AG04450 (cell line): ENCODE data around the gene SPRR2D. TPM values are rescaled to one million over a fixed set of nuclear protein-coding genes. Genes with fewer than 3 reads are reported as not detected.
"Not testable (repeated sequence)": the region's sequence is repeated elsewhere in the genome, so short reads cannot be mapped to it uniquely, and the experiment has no call there.

Experiments used
- CTCF ChIA-PET: fragments of 300-600, 350-600 bp; formaldehyde crosslinking; extraction: SDS; loops from one replicate; lab custom pipeline; 2022; ENCODE audit warnings: antibody characterized with exemption, inconsistent platforms; lab: Charles Lee
- POLR2A ChIA-PET: fragments of 350-600 bp; formaldehyde crosslinking; extraction: SDS; loops from one replicate; lab custom pipeline; 2021; ENCODE audit warnings: antibody characterized with exemption, inconsistent platforms; lab: Yijun Ruan, JAX
- DNase-seq: peaks from one replicate; pipeline ENCODE4 v3.0.0-alpha.2; 2011; ENCODE audit warnings: low read depth, low spot score
- H3K27ac ChIP-seq: one replicate; pipeline ENCODE4 v1.5.1; 2012; ENCODE audit warnings: low read depth, low read length, control low read depth
- H3K27me3 ChIP-seq: one replicate; pipeline ENCODE4 v1.6.0; 2012; ENCODE audit warnings: low read length; ENCODE audit not compliant: control insufficient read depth, insufficient read depth
- H3K4me3 ChIP-seq: 2 replicates; pipeline ENCODE4 v1.5.1; 2011; ENCODE audit warnings: mild to moderate bottlenecking, low read depth, low read length, control low read depth
- H3K9me3 ChIP-seq: 2 replicates; pipeline ENCODE4 v1.5.1; 2012; ENCODE audit warnings: low read length; ENCODE audit not compliant: control insufficient read depth, insufficient read depth
- polyA plus RNA-seq: library from polyadenylated mRNA; depleted of rRNA; stranded (reverse); fragments of >200 nt; gene quantifications from 2 replicates; pipeline ENCODE4 v1.2.3, GENCODE V29; 2011
- TF ChIP-seq, protein P1 (sequence below): IDR thresholded peaks from 2 replicates; pipeline ENCODE4 v1.5.1; 2011; ENCODE audit warnings: low read depth, low read length, control low read depth, inconsistent platforms

The SPRR2D gene
- polyA plus RNA-seq, 1 experiment: not detected

DNA sequence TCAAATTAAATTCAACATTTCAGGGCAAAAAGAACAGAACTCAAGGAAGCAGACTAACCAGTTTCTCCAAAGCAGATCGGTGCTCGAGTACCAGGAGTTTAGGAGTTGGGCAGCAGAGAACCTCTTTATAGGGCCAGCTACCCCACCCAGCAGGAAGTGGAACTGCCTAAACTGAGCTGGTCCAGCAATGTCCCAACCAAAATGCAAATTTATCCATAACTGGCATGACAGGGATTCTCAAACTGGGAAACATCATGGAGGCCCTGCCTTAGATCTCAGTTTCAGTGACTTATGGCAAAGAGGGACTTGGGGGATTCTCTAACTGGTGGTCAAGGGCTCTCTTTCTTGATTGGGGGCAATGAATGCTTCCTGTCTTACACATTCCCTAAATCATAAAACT is 30.6 kb upstream of the SPRR2D start, which contains the start of gene SPRR2B:
SPRR2B (minus strand) TSS at position 101 of the 400 bp plus-strand sequence. CDS start 772 bp downstream, outside the sequence.
- H3K4me3 ChIP-seq: no peak within 1 kb of the TSS
- ChIA-PET POLR2A (no interaction called here), CTCF (no interaction called here)
- no peaks in the 10 kb centered on the region for H3K9me3 ChIP-seq
- no peak within 1 kb of the TSS for H3K27ac ChIP-seq
- DNase-seq: no peak
- no peaks in the 10 kb centered on the region for H3K27me3 ChIP-seq
- TF ChIP-seq, protein P1, sequence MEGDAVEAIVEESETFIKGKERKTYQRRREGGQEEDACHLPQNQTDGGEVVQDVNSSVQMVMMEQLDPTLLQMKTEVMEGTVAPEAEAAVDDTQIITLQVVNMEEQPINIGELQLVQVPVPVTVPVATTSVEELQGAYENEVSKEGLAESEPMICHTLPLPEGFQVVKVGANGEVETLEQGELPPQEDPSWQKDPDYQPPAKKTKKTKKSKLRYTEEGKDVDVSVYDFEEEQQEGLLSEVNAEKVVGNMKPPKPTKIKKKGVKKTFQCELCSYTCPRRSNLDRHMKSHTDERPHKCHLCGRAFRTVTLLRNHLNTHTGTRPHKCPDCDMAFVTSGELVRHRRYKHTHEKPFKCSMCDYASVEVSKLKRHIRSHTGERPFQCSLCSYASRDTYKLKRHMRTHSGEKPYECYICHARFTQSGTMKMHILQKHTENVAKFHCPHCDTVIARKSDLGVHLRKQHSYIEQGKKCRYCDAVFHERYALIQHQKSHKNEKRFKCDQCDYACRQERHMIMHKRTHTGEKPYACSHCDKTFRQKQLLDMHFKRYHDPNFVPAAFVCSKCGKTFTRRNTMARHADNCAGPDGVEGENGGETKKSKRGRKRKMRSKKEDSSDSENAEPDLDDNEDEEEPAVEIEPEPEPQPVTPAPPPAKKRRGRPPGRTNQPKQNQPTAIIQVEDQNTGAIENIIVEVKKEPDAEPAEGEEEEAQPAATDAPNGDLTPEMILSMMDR: no peak

DNA sequence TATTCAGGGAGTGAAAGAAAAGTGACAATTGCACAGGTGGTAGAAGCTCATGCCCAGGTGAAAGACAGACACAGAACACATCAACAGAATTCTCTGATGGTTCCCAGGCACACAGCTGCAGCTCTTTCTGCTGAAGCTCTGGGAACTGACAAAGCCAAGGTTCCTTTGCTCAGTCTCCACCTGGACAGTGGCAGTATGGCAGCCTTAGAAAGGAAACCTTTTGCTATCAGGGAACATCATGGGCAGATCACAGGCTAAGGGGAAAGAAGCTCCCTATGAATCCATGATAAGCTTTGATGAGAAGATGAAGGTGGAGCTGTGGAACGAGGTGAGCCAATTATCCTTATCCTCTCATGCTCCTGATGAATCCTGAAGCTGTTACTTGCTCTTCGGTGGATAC is 29.3 kb upstream of the SPRR2D start:
- DNase-seq: no peak
- TF ChIP-seq, protein P1: no peak
- CTCF ChIA-PET: no interaction called here
- Histone ChIP-seq H3K9me3 (no peaks in the 10 kb centered on the region), H3K27me3 (no peaks in the 10 kb centered on the region), H3K4me3 (no peak overlapping the region), H3K27ac (no peak overlapping the region)
- POLR2A ChIA-PET: no interaction called here

DNA sequence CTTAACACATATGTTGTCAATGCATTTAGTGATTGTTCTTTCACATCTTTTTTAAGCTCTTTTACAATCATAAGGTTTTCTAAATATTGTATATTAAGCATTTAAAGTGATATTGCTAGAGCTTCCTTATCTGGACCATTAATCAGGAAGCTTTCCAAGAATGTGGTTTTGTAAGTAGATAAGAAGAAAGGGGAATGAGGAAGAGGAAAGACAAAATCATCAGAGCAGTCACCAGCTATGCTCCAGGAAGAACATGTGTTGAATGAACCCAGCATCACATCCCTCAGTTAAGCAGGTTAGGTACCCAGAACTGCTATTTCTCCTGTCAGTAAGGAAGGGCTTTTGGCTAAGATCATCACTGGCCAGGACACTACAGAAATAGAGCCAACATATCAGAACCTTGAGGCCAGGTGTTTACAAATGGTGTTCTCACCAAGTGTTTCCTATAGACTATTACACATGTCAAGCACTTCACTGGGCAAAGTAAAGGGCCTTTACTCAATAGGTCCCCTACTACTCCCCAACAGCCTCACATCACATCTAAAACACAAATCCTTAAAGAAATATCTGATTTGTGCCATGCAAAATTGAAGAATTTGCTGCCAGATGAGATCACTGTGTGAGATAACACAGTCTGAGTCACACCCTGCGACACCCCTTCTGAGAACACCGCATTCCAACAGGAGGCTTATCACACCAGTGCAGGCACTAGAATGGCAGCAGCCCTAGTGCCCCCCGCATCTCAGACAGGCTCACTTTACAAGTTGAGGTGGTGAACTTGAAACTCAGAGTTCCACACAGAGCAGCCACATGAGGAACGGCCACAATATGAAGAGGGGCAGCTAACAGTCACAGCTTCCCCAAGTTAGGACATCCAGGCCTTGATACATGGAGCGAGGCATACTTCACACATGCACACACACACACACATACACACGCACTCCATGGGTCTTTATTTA is 18.2 kb upstream of the SPRR2D start:
- ChIA-PET CTCF (interaction anchor here (0.6 kb wide), 1 partner anchor 69 kb away, joined by 5 read pairs; no protein-coding TSS in a partner anchor), POLR2A (no interaction called here)
- DNase-seq: no peak
- TF ChIP-seq, protein P1: no peak
- H3K27me3 ChIP-seq: no peaks in the 10 kb centered on the region
- H3K9me3 ChIP-seq: no peaks in the 10 kb centered on the region
- no peak overlapping the region for H3K27ac ChIP-seq
- H3K4me3 ChIP-seq: no peak overlapping the region

DNA sequence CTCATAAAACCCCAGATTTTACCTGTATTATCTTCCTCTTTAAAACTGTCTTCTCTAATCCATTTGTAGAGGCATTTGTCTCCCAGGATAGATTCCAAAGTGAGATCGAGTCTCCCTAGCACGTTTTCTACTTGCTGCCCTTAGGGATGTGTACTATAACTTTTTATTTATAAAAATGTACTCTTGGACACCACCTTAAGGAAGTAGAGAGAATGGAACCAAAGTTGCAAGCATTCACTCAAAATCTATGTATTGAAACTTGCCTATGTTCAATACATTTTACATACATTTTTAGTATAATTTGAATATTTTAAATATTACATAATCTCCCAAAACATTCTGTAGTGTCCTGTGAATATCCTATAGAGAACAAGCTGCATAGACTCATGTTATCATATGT is 17.2 kb upstream of the SPRR2D start:
- Histone ChIP-seq H3K27ac (no peak overlapping the region), H3K9me3 (no peaks in the 10 kb centered on the region), H3K4me3 (no peak overlapping the region), H3K27me3 (no peaks in the 10 kb centered on the region)
- POLR2A ChIA-PET: no interaction called here
- CTCF ChIA-PET: no interaction called here
- DNase-seq: no peak
- TF ChIP-seq, protein P1: no peak

DNA sequence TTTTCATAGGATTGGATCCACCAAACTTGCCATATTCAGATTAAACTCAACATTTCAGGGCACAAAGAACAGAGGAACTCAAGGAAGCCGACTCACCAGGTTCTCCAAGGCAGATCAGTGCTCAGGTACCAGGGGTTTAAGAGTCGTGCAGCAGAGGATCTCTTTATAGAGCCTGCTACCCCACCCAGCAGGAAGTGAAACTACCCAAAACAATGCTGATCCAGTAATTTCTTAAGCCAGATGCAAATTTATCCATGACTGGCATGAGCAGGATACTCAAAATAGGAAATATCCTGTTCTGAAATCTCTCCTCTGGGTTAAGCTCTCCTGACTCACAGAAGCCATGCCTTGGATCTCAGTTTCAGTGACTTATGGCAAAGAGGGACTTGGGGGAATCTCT is 16.5 kb upstream of the SPRR2D start, which contains the start of gene SPRR2A:
SPRR2A (minus strand) TSS at position 138 of the 400 bp plus-strand sequence. CDS start 777 bp downstream, outside the sequence.
- no peak for DNase-seq
- no peaks in the 10 kb centered on the region for H3K27me3 ChIP-seq
- POLR2A ChIA-PET: no interaction called here
- H3K9me3 ChIP-seq: no peaks in the 10 kb centered on the region
- CTCF ChIA-PET: no interaction called here
- H3K27ac ChIP-seq: no peak within 1 kb of the TSS
- H3K4me3 ChIP-seq: no peak within 1 kb of the TSS
- TF ChIP-seq, protein P1: no peak

DNA sequence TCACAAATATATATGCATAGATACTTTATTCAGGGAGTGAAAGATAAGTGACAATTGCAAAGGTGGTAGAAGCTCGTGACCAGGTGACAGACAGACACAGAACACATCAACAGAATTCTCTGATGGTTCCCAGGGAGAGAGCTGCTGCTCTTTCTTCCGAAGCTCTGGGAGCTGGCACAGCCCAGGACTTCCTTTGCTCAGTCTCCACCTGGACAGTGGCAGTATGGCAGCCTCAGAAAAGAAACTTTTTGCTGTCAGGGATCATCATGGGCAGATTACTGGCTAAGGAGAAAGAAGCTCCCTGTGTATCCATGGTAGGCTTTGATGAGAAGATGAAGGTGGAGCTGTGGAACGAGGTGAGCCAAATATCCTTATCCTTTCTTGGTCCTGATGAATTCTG is 15.2 kb upstream of the SPRR2D start:
- H3K27me3 ChIP-seq, DNase-seq, H3K9me3 ChIP-seq, H3K4me3 ChIP-seq, CTCF ChIA-PET, H3K27ac ChIP-seq, POLR2A ChIA-PET: not testable (repeated sequence)
